ENCODE results near the gene LBHD2.

- TF ChIP-seq CTCF (optimal IDR thresholded peaks at IDR 0.05 in 1 of 3, IDR thresholded peaks at IDR 0.05 in 1 of 3, conservative IDR thresholded peaks at IDR 0.05 in 1 of 3; ENCODE audit: extremely low read depth in 1 of 3, insufficient read depth in 2 of 3, low read length in 3 of 3) (no peak), EZH2 (IDR thresholded peaks at IDR 0.05; ENCODE audit: low read length) (no peak)
These were observed 9.9 kb upstream of the LBHD2 start for GRCh38 chr14:103073876-103074728.

All from keratinocyte (primary cell).